Stimulated activated CD8-positive, alpha-beta memory T cell treated with anti-CD3 and anti-CD28 coated beads, Interleukin-15, amount 100 ng/mL, for 1 hour (primary cell): Measurements from ENCODE around the gene SLIT3.
A peak's percentile ranks its signal among the peaks of the same experiment; 100 is the strongest.

ENCODE experiments used
- DNase-seq: peaks from one replicate; pipeline ENCODE4 v3.0.0-alpha.2; 2020; ENCODE audit warnings: low read depth

The SLIT3 gene

DNA sequence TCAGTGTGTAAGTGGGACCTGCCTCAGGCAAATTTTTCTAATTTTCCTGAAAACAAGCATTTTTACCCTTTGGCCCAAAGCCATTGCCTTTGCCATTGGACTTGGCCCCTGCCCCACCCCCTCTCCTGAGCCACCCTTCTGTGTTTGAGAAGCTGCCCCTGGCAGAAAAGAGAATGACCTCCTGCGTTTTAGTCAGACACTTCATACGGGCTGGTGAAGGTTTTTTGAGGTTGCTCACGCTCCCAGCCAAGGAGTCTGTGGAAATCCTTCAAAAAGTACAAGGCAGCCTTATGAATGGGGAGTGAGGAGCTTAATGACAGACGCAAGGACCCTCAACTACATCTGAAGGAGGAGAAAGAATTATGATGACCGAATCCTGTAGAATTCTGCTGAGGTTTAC lies 308.9 kb downstream of the SLIT3 start:
- DNase-seq: no peak

DNA sequence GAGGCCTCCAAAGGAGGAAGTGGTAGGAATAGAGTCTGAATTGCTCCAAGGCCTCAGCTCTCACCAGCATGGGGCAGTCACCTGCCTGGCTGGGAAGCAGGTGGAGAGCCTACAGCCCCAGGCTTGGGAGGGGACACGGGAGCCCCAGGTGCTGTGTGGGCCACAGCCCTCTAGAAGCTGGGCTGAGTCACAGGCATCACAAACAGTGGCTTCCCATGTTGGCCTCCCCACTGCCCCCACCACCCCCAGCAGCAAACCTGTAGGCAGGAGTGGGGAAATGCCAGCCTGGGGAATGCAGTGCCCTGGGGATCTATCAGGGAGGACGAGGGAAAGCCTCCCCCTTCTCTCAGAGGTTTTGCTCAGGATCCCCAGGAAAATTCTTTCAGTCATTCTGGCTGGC lies 309.6 kb downstream of the SLIT3 start:
- no peak for DNase-seq

DNA sequence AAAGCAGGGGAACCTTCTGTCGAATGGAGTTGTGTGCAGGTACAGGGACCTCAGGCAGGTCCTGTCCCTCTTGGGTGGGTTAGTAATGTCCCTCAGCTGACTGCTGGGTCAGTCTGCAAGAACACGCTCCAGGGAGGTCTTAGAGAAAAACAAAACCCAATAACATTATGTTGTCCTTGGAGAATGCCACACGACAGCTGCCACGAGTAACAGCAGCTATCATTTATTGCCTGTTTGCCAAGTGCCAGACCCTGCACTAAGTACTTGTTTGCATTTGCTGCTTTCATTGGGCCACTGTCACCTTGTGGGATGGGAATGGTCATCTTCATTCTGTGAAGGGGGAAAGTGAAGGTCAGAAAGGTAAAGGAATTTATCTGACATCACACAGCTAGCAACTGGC lies 310.3 kb downstream of the SLIT3 start:
- no peak for DNase-seq

DNA sequence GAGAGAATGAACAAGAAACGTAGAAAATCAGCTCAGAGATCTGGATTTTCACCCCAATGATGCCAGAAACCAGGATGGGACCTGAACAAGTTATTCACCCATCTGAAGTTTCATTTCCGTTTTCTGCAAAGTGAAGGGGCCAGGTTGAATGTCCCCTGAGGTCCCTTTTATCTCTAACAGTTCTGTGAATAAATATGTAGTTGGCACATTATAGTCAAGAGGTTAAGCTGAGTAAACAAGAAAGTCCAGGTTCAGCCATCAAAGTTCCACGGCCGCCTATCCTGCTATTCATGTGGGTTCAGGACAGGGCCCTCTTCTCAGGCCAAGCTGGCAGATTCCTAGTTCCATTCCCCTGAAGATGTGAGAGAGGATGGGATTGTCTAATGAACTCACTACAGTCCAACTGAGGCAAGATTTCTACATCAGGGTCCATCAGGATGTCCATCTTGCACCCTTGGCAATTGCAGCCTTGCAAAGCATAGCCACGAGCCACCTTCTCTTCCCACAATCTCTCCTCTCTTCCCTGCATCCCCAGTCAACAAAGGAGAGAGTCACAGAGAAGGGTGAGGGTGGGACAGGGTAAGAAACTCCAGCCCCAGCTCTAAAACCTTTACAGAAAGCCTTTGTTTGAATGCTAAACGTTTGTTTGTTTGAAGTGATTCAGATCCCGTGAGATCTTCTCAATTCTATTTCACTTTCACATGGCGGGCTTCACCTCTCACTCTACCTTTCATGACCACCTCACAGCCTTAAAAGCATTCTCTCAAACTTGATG lies 311.0 kb downstream of the SLIT3 start:
- no peak for DNase-seq

DNA sequence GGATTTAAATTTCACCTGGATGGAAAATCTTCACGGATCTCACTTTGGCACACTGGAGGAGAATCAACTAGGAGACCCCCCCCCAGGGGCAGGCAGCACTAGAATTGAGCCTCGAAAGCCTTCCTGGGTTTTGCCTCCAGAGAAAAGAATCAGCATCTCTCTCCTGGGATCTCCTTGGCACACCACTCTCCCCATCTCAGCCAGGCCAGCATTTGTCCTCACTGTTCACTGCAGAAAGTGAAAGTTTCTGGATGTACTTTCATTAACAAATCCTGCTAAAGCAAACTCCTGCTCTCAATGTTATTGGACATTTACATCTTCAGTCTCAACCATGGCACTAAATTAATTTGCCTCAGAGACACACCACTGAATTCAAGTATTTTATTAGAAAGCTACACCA lies 312.2 kb downstream of the SLIT3 start:
- DNase-seq: no peak

DNA sequence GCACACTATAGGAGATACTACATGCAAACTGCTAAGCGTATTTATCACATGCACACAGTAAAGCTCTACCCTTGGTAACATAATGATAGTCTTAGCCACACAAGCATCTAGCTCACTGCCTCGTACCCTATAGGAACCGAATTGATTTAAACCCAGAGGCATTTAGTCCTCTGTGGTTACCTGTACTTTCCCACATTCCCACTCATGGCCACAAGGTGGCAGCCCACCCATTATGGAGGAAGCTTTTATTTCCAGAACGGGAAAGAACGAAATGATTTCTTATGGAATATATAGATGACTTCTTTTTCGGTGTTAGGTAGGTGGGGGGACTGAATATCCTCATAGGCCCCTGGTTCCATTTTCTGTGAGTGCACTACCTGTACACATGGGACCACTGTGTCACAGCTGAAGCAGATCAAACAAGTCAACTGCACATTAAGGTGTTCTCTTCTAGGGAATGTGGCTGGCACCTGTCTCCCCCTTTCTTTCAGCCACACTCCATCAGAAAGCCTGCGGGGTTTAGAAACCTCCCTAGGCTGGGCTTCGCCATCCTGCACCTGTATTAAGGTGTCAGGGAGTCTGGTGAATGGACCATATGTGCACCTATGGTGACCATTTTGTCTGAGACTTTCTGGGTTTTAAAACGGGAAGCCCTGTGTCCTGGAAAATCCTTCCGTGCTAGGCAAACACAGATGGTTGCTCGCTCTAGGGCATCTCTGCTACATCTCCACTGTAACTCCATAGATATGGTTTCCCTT lies 313.2 kb downstream of the SLIT3 start:
- DNase-seq: peak; percentile 37

DNA sequence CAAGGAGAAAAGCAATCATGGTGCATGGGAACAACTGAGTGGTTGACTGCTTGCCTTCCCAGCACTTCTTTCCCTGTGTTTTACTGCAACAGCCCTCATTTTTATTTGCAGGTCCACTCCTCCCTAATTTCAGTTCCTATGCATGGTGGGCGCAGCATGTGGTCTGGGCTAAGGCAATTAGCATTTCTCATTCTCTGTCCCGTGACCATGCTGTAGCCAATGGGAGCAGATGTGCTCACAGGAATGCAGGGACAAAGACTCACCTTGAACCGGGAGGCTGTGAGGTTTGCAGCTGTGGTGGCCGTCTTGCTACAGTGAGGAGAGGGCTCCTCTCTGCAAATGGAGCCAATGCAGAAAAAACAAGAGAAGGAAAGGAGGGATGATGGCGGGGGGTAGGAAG lies 315.5 kb downstream of the SLIT3 start:
- no peak for DNase-seq

DNA sequence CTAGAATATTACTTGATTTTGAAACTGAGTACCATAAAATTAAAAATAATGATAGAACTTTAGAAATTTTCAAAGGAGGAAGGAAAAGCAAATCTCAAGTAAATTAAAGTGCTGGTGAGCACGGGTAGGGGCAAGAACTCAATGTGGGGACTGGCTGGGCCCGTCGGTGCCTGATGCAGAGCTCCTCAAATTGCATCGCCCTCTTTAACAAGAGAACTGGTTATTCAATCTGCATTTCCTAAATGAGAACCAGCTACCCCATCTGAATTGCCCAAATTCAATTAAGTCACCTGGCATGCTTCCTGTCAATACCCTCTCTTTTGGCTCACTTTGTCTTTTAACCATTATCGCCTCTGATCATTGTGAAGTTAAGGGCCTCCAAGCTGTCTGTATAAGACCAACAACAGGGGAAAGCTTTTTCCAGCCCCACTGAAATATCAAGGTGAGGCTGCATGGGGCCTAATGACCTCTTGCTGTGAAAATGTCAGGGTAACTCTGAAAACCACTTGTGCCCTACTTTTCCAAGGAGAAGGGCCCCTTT lies 316.7 kb downstream of the SLIT3 start:
- DNase-seq: no peak

DNA sequence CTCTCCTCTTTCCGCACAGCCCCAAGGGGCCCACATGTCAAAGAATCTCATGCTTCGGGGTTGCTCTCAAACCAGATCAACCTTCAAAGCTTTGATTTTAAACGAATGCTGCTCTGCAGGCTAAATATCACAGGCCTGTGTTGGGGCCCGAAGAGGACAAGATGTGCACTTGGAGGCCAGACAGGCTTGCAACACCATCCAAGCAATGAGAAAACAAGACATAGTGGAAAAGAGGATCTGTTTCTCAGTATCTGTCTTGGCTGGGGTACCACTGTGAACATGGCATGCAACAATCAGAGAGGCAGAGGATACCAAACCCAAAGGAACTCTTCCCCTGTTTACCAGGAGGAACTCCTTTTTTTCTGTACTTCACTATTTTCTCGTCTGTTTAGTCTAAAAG lies 321.8 kb downstream of the SLIT3 start:
- DNase-seq: no peak

DNA sequence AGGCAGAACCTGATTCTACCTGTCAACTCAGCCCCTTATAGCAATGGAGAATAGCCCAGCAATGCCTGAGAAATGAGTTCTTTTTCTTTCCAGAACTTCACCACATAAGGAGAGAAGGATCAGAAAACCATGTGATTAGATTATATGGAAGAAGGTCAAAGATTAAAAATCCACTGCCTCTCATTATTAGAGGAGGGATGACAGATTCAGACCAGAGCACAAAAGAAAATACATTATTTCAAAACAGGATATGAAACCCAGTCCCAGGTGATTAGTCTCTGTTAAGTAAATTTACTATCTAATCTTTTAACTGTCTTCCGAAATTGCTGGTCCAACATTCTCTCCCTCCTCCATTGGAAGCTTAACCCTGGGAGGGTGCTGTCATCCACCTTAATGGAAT lies 322.4 kb downstream of the SLIT3 start:
- DNase-seq: no peak

DNA sequence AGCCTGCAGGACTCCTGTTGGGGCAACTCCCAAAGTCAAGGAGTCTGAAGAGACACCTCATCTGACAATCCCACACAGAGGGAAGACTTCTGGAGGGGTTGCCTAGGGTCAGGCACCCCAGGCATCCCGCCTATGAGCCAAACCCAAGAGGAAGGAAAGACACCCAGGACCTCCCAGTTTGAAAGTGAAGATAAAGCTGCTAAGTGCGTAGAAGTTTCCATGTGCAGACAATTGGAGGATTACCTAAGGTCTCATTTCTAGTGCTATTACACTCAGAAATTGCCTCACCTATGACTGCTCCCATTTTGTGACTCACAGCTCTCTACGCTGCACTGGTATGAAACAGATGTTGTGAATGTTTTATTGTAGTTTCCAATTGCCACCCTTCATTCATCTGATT lies 322.9 kb downstream of the SLIT3 start:
- DNase-seq: no peak

DNA sequence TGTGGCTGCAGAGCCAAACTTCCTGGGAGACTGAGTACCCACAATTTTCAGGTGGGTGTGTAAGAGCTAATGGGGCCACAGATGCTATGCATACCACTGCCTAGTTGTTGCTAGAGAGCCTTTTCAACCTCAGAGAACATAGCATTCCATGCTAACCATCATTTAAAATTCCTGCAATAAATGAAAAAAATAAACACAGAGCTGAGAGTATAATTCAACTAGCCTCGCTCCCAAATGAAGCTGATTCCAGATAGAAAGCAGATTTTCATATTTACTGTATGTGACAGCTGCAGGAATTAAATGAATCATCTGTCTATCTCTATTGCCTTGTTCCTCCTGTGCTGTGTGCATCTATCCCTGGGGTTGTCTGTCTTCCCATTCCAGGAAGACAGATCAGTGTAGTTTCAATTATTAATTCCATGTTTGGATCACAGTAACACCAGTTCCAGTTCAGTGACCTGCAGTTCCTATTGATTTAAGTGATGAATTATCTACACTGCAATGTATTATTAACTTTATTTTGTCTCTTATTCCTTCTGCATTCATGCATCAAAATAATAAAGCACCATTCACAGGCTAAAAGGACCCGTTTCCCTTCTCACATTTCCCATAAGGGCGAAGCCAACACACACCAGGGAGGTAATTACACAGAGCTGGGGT lies 324.5 kb downstream of the SLIT3 start:
- DNase-seq: no peak

DNA sequence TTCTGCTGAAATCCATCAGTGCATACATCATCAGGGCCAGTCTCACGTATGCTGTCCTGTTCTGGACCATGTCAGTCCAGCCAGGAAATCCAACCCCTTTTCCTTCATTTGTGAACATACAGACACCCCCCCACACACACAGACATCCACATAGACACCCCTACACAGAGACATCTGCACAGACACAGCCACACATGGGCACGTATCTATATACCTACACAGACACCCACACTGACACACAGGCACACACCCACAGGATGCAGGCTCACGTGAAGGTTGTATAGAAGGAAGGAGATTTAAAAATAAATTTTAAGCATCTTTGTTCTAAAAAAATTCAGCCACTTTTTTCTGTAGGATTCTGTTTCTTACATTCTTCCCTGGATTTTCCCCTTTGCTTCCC lies 325.6 kb downstream of the SLIT3 start:
- DNase-seq: no peak

DNA sequence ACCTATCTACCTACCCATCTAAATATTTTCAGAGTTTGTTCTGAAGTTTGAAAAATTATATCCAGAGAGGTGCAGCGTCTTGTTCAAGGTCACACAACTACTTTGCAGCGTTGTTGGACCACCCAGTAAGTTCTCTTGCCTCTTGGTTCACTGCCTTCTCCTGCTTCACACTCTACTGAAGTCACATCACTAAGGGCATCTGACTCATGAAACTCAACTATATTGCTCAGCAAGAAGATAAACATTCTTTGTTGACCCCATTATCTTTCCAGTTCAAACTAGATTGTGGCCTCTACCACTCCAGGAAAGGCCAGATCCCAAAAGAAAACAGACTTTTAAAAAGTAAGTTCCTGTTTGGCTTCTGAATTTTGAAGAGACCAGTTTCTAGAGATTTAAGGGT lies 326.9 kb downstream of the SLIT3 start:
- no peak for DNase-seq

DNA sequence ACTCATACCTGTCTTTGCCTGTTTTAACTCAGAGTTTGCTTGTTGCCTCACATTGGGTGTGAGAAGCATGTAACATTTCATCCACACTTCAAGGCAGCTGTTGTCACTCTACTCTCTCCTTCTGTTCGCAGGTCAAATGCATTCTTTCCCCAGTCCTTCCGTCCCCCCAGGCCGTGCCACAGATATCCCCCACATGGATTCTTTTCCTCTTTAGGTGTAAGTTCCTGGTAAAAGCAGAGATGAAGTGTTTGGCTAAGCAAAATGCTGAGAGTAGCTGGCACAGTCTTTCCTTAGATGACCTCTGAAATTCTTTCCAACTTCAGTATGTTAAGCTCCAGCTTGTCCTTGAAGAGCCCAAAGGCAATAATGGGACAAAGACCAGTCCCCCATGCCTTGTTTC lies 328.2 kb downstream of the SLIT3 start:
- no peak for DNase-seq

DNA sequence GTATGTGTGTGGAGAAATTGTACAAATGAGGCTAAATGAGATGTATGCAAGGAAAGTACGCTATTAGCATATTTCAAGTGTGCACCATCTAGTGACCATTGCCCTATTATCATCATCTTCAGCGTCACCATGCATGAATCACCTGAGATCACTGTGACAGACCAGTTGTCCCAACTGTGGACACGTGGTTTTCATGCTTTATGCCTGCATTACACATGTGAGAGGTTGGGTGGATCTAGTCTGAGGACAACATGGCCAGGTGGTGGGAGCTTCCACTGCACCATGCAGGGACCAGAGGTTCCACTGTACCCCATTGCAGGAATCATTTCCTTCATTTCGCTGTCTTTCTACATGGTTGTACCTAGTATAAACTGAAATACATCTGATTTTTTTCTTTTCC lies 329.8 kb downstream of the SLIT3 start:
- no peak for DNase-seq

DNA sequence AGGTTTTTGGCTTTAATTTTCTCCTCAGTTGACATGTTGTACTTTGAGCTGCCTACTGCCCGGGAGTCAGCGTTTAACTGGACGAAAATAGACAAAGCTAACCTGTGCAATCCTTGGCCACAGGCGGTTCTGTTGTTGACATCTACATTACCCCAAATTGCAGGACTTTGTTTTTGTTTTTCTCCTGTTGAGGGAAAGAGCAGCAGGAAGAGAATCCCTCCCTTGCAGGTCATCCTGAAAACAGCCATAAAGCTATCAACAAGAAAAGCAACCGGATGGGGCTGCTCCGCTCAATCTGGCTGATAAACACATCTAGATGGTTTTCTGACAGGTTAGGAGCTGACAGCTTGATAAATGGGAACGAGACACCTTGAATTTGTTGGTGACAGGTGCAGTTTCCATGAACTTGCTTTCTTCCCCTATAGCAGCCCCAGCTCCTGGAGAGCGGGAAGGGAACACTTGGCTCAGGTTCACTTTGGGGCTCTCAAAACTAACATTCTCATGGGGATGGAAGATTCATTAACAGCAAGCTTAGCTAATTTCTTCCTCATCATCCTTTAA lies 331.5 kb downstream of the SLIT3 start:
- DNase-seq: no peak

DNA sequence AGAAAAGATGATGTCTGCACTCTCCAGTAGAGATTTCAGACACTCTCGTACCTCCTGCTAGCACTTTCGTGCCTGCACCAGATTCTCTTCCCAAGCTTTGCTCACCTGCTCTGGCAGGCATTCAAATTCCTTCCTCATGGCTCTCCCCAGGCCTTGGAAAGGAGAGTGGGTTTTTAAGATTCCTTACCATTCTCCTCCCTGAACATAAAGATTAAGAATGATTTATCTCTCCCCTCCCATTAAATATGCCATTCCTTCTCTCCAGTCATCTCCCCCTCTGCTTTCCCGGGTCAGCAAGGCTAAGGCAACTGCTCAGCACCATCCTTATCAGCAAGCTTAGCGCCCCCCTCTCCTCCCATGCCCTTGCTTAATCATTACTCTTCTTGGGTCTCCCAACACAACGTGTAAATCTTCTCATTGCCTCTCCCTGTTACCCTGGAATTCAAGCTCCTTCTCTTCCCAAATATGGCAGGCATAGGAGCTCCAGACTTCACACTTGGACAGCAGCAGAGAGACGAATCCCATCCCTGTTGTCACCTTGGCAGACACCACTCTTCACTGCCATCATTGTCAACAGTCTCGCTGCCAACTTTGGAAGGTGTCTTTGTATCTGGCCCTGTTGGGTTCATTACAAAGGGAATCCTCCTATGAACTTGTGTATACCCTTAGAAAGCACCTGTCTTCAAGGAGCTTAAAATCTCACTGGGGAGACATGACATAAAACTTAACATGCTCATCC lies 332.9 kb downstream of the SLIT3 start:
- no peak for DNase-seq

DNA sequence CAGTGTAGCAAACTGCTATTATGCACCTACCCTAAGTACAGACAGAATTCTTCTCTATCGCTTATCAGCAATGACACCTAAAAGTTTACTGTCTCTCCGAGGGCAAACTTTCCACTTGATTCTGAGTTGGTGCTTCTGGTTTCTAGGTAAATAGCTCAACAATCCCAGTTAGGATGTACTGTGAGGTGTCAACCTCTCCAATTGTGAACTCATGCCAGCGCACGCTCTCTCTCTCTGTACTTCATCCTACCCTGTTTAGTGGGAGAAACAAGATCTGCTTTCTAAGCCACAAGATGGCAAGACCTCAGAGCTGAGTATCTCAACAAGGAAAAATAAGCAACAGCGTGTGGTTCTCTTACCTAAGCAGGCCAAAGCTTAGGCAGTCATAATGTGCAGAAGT lies 335.3 kb downstream of the SLIT3 start:
- no peak for DNase-seq

DNA sequence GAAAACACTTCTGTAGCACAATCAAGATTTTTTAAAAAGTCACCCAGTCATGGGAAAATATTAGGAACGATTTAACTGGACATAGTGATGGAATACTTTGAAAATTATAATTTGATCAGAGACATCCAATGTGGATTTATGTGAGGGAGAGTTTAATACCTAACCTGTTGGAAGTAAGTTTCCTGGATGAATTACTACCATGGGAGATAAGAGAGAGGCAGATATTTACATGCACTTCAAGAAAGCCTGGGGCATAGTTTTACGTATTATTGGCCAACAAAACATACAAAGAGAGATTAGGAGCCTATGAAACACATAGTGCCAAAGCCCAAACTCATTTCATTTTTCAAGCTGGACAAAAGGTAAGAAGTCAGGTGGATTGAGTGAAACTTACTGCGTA lies 336.8 kb downstream of the SLIT3 start:
- DNase-seq: no peak

DNA sequence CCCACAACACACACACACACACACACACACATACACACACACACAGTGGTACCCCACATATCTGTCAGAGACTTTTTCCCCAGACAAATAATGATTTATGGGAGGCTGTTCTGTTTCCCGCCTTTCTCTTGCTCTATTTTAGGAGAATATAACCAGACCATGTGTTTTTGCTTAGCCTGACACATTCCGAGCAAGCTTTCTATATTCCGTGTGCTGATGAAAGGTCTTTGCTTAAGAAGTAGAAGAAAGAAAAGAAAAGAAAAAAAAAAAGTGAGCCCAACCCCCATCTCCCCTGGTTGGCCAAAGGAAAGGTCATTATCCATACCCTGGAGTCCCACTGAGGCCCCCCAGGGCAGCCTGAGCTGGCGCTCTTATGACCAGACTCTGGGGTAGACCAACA lies 338.6 kb downstream of the SLIT3 start:
- no peak for DNase-seq

DNA sequence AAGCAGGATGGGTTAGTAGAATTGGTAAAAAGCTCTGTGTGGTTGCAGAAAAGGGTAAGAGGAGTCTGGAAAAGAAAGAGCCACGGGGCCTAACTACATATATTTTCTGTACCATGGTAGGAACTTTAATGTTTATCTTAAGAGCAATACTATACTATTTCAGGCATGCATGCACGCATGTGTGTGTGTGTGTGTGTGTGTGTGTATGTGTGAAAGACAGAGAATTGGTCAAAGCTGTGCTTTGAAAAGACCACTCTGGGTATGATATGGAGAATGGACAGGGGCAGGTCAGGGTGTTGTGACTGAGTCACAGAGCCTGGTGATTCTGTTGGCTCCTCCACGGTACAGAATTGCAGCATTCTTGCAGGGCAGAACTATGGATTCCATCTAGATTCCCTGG lies 339.3 kb downstream of the SLIT3 start:
- DNase-seq: no peak
